HG03108 (cell line): ENCODE measurements around the gene METTL27.
A peak's percentile ranks its signal among the peaks of the same experiment; 100 is the strongest.
"Not testable (repeated sequence)": the region's sequence is repeated elsewhere in the genome, so short reads cannot be mapped to it uniquely, and the experiment has no call there.

Source experiments
- ATAC-seq: cut with Tn5 transposase; IDR thresholded peaks from one replicate; pipeline ENCODE4 v1.9.1; 2021; ENCODE audit warnings: moderate library complexity; ENCODE audit not compliant: unreplicated experiment

Gene METTL27

DNA sequence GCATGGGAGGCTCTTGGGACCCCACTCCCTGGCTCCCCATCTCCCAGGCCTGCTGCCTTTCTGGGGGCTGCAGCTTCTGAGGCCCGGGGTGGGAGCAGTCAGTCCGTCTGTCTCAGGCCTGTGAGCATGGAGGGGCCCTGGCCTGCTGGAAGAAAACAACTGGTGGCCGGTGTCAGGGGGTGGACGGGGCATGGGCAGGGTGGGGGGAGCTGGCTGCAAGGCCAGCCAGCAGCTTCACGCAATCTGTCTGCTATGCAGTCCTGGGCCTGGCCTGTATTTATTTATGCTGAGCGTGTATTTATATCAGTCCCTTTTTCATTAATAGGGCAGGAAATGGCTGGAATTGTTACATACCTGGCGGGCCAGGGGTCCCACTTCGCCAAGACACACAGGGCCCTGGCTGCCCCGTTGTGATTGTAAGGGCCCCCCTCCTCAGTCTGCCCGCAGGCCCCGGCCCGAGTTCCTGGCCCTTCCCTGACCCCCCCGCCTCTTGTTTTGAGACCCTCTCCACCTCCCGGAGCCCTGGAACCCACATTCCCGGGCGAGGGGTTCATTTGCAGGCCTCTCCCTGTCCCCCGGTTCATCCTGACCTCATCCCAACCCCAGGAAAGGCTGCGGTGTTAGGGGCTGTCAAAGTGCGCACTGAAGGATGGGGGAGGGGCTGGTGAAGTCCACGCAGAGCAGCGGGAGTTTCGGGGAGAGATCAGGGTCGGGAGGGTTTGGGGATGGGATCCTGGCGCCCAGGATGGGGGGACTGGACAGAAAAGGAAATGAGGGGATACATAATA lies 26.9 kb upstream of the METTL27 start:
- no peak for ATAC-seq

DNA sequence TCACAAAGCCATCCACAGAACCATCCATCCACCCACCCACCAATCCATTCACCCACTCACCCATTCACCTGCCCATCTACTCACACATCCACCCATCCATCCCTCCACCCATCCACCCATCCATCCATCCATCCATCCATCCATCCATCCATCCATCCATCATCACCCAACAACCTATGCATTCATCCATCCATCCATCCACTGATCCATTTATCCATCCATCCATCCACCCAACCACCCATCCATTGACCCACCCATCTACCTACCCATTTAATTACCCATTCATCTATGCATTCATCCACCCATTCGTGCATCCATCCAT lies 24.1 kb upstream of the METTL27 start:
- ATAC-seq = no peak

- no peak for ATAC-seq
These were observed 23.6 kb upstream of the METTL27 start for GRCh38 chr7:73865738-73866445.

DNA sequence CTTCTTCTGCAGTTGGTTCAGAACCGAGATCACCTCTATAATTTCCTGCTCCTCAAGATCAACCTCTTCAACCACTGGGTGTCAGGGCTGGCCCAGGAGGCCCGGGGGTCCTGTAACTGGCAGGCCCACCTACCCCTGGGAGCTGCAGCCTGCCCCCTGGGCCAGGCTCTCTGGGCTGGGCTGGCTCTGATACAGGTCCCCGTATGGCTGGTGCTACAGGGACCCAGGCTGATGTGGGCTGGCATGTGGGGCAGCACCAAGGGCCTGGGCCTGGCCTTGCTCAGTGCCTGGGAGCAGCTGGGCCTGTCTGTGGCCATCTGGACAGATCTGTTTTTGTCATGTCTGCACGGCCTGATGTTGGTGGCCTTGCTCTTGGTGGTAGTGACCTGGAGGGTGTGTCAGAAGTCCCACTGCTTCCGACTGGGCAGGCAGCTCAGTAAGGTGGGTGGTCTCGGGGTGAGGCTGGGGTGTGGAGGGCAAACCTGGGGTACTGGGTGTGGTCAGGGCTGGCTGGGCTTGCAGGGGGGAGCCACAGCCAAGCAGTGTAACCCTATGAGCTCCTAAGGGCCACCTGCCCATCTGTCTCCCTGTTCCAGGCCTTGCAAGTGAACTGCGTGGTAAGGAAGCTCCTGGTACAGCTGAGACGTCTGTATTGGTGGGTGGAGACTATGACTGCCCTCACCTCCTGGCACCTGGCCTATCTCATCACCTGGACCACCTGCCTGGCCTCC lies 22.8 kb upstream of the METTL27 start:
- no peak for ATAC-seq

DNA sequence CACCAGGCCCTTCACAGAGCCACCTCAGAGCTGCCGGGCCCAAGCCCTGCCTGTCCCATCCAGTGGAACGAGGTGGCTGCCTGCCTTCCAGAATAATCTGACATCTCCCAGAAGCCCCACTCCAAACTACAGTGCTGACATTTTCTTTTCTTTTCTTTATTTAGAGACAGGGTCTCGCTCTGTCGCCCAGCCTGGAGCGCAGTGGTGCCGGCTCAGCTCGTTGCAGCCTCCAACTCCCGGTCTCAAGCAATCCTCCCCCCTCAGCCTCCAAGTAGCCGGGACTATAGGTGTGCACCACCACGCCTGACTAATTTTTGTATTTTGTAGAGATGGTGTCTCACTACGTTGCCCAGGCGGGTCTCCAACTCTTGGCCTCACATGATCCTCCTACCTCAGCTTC lies 19.0 kb upstream of the METTL27 start:
- ATAC-seq = no peak

DNA sequence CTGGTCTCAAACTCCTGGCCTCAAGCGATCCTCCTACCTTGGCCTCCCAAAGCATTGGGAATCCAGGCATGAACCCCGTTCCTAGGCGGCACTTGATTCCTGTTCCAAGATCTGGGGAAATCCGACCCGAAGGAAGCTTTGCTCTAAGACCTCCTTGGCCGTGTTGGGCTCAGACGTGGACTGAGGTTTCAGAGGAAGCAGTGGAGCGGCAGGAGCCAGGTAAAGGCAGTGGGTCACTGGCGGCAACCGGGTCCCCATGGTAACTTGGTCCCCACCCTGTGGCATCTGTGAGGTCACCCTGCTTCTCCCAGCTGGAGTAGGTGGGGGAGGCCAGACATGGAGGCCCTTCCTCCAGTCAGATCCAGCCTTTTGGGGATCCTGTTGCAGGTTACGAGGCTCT lies 18.5 kb upstream of the METTL27 start, which contains the start of gene TMEM270:
Gene TMEM270, plus strand, starts transcription at position 301 of the 400 bp plus-strand sequence. Its CDS starts 36 bp downstream, at position 337.
- no peak for ATAC-seq

DNA sequence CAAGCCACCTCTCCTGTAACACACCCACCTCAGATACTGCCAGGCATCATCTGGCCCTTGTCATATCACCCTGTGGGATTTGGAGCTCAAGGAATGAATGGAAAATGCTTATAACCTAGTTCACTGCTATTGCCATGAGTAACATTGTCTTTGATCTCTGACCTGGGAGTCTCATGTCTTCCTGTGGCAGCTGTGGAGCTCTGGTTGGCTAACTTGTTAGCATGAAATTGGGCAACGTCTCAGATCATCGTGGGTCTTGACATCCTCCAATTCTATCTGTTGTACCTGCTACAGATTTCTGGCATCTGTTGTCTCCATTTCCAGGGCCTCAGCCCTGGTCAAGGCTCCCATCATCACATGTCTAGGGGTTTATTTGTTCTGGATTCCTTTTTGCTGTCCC lies 16.5 kb upstream of the METTL27 start:
- no peak for ATAC-seq

DNA sequence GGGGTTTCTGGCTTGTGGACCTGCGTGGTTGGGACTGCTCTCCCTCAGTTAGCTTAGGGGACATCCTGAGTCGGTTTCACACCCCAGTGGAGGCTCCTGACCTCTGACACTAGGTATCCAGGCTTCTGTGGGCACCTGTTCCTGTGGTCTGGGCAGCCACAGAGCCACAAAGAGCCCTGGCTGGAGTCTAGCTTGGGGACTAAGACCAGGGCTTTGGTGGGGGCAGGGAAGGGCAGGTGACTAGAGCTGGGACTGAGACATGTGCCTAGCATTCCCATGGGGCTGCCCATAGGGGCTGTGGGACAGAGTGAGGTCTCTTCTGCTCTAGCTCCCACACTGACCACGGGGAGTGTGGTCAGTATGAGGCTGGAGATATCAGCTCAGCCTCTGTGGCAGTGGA lies 14.6 kb upstream of the METTL27 start:
- ATAC-seq = no peak

- no peak for ATAC-seq
These were observed 10.2 kb upstream of the METTL27 start for GRCh38 chr7:73852500-73852899.

GRCh38 chr7:73851410-73852338 lies 9.4 kb upstream of the METTL27 start:
- ATAC-seq = peak; percentile 57

GRCh38 chr7:73850781-73851207 lies 8.5 kb upstream of the METTL27 start:
- no peak for ATAC-seq

- ATAC-seq = no peak
These were observed 5.8 kb upstream of the METTL27 start for GRCh38 chr7:73847941-73848723.

DNA sequence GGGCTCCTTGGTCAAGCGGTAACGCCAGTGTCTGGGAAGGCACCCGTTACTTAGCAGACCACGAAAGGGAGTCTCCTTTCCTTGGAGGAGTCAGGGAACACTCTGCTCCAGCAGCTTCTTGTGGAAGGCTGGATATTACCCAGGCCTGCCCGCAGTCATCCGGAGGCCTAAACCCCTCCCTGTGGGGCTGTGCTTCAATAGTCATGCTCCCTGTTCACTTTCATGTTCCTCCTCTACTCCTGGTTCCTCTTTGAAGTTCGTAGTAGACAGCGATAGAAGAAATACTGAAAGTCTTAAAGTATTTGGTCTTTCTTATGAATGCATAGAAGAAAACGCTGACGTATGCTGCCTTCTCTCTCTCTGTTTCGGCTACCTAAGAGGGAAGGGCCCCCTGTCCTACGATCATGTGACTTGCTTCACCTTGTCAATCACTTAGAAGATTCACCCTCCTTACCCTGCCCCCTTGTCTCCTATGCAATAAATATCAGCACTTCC lies 3.4 kb upstream of the METTL27 start:
- ATAC-seq = not testable (repeated sequence)

DNA sequence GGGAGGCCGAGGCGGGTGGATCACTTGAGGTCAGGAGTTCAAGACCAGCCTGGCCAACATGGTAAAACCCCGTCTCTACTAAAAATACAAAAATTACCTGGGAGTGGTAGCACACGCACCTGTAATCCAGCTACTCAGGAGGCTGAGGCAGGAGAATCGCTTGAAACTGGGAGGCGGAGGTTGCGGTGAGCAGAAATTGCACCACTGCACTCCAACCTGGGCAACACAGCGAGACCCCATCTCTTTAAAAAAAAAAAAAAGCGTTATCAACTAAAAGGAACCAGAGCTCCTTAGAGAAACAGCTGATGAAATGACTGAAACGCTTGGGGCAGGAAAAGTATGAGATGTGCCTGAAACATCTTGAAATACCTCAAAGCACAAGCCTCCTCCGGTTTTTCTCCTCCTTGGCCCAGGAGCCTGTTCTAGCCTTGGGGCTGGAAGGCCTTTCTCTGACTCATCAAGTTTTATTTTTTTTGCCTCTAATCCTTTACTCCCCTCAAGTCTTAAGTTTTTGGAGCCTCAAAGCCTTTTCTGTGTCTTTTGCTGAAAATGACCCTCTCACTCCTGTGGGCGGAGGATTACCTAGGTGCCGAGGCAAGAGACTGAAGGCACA lies 2.6 kb upstream of the METTL27 start:
- ATAC-seq = no peak

- no peak for ATAC-seq
These were observed 1.8 kb upstream of the METTL27 start for GRCh38 chr7:73844131-73844547.

- no peak for ATAC-seq
These were observed 638 bp downstream of the METTL27 start for GRCh38 chr7:73841689-73842066.

GRCh38 chr7:73840715-73841379 lies 1.5 kb downstream of the METTL27 start:
- no peak for ATAC-seq

DNA sequence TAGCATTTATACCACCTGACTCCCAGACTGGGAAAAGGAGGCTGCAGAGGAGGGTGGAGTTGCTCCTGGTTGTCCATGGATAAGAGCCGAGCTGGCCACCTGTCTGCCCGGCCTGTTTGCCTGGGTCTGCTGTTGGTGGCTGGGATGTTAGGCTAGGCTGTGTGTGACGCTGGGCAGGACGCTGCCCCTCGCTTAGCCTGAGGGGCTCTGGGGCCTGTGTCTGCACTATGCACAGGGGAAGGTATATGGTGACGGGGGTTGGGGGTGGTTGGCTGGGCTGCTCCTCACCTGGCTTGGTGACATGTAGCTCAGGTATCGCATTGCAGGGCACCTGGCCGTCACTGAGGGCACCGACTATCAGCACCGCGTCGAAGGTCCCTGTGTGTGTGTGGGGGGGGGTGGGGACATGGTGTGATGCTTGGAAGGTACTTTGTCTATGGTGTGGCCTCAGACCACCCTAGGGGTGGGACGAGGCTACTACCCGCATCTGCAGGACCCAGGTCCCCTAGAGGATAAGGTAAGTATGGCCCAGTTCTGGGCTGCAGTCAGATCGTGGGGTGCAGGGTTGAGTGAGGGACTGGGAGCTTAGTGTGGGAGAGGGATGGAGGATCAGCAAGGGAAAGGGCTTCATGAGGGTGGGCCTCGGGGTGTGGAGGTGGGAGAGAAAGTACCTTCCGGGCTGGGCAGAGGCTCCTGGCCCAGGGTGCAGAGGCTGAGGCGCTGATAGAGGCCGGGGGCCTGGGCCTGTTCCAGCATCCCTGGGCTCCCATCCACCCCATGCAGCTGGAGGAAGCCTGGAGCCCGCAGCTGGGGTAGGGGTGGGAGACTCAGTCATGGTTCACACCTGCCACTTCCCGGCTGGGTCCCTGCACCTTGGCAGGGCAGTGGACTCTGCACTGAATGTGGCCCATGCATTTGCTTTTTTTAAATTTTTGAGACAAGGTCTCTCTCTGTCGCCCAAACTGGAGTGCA lies 2.3 kb downstream of the METTL27 start:
- ATAC-seq = no peak
